Fibroblast of lung (primary cell): ENCODE data around the gene ERGIC3.

Experiments used
- EZH2 ChIP-seq: IDR thresholded peaks from 2 replicates; pipeline ENCODE4 v1.5.1; 2012; ENCODE audit warnings: low read length, control low read depth, mild to moderate bottlenecking; ENCODE audit errors: missing control alignments
- TF ChIP-seq, protein P1 (sequence below), 2 donors: IDR thresholded peaks in 1 of 2; conservative IDR thresholded peaks in 1 of 2; 1 replicate in 1 of 2; 2 replicates in 1 of 2; pipeline ENCODE4 v1.5.1; 2011 to 2012; ENCODE audit warnings: low read length in 2 of 2, control low read depth in 1 of 2, inconsistent platforms in 1 of 2, low read depth in 1 of 2, mild to moderate bottlenecking in 1 of 2

GRCh38 chr20:35600176-35600992, 58.5 kb downstream of the ERGIC3 start:
- no peak for TF ChIP-seq EZH2
- TF ChIP-seq, protein P1, sequence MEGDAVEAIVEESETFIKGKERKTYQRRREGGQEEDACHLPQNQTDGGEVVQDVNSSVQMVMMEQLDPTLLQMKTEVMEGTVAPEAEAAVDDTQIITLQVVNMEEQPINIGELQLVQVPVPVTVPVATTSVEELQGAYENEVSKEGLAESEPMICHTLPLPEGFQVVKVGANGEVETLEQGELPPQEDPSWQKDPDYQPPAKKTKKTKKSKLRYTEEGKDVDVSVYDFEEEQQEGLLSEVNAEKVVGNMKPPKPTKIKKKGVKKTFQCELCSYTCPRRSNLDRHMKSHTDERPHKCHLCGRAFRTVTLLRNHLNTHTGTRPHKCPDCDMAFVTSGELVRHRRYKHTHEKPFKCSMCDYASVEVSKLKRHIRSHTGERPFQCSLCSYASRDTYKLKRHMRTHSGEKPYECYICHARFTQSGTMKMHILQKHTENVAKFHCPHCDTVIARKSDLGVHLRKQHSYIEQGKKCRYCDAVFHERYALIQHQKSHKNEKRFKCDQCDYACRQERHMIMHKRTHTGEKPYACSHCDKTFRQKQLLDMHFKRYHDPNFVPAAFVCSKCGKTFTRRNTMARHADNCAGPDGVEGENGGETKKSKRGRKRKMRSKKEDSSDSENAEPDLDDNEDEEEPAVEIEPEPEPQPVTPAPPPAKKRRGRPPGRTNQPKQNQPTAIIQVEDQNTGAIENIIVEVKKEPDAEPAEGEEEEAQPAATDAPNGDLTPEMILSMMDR (conservative IDR thresholded peaks at IDR 0.05 in 1 of 2, IDR thresholded peaks at IDR 0.05 in 1 of 2; ENCODE audit: low read depth in 1 of 2, low read length in 2 of 2) = no peak
